Measurements from ENCODE around the gene HAO2.

- no peak for TF ChIP-seq POLR2A (IDR thresholded peaks at IDR 0.05)
- no peak for TF ChIP-seq POLR2AphosphoS5 (IDR thresholded peaks at IDR 0.05)
Measured at GRCh38 chr1:119368554-119368953, at the start of gene HAO2.
